ENCODE data around the gene CD83.

CD83 gene

DNA sequence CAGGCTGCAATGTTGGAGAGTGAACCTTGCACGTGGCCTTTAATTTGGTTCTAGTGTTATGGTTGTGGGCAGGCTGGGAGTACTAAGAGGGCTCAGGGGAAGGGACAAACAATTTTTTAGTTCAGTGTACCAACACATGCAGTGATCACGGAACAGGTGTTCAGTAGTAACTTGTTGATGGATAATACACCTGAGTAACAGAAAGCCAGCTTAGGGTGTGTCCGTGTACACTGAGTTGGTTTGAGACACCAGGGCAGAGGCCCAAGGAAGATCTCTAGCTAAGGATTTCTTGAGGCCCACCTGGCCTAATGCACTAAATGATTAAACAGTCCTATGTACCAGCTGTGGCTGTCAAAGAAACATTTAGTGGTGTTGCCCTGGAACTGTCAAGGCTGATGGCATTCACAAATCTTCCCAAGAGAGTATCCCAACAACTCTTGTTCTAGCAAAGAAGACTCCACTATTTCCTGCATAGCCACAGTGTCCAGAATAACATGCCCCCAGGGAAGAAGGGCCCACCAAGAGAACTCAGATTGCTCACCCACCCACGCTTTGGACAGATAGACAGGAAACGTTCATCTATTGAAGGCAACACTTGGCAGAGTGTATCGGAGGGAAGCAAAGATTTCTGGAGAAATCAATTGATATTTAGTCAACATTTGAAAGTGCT is 60.0 kb downstream of the CD83 start:
- TF ChIP-seq CTCF (IDR thresholded peaks at IDR 0.05; ENCODE audit: low read depth, low read length), result no peak
- H3K4me3 ChIP-seq (ENCODE audit: low read depth, low read length), result no peak overlapping the region

DNA sequence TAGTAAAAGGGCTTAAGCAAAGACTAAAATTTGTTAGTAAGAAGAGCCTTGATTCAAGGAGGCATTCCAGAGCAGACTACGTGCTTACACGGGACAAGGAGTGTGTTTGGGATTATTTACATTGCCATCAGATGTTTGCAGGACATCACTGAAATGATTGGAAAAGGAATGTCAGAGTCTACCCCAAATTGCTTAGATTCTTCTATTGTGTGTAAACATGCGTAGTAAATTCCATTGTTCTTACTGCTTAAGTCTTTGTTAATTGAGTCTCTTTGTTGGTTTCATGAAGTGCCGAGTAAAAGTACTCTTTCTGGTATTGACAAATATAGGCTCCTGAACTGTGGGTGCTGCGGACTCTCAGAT is 60.5 kb downstream of the CD83 start:
- no peak for TF ChIP-seq CTCF (IDR thresholded peaks at IDR 0.05; ENCODE audit: low read depth, low read length)
- no peak overlapping the region for H3K4me3 ChIP-seq (ENCODE audit: low read depth, low read length)

DNA sequence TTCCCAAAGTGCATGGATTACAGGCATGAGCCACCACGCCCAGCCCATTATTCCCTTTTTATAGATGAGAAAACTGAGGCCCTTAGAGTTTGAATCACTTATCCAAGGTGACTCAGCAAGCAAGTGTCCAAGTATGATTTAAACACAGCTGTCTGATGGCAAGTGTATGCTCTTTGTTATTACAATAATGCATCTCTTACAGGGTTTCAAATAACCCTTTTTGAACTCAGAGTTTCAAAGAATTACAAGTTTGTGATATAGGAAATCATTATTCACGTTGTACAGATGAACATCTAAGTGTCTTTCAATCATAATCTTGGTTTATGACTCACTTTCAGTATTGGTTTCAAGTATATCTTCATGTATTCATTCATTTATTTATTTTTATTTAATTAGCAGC is 63.0 kb downstream of the CD83 start:
- TF ChIP-seq CTCF (IDR thresholded peaks at IDR 0.05; ENCODE audit: low read depth, low read length), result no peak

DNA sequence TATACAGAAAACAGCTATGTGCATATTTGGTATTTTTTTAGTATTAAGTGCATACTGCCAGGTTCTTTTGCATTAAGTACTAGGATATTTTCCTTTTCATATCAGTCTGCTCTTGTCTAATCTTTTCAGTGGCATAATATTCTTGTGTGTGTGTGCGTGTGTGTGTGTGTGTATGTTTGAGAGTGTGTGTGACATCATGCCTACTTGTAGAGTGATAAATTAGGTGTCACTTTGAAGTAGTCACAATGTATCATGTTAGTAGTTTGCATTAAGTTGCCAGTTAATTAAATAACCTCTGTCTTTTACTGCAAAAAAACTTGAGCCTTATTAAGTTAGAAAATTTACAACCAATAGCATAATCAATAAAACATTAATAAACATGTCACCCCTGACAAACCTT is 65.3 kb downstream of the CD83 start:
- H3K4me3 ChIP-seq (ENCODE audit: low read depth, low read length), result no peak overlapping the region
- no peak for TF ChIP-seq CTCF (IDR thresholded peaks at IDR 0.05; ENCODE audit: low read depth, low read length)

More for the DNA sequence above, 63.0 kb downstream of the CD83 start:
- no peak overlapping the region for H3K4me3 ChIP-seq (ENCODE audit: low read depth, low read length)

All from WI38 (cell line).